Ureter (tissue), 1 donor: ENCODE data around the gene DENND10. TPM values are rescaled to one million over a fixed set of nuclear protein-coding genes. Genes with fewer than 3 reads are reported as not detected.
"Not testable (repeated sequence)": the region's sequence is repeated elsewhere in the genome, so short reads cannot be mapped to it uniquely, and the experiment has no call there.

ENCODE experiments used
- DNase-seq: peaks from one replicate; pipeline ENCODE4 v3.0.0-alpha.2; 2020; ENCODE audit warnings: low spot score
- total RNA-seq: library from RNA; stranded (reverse); gene quantifications from one replicate; pipeline ENCODE4 v1.2.4, GENCODE V29; 2023
- donor health status: DM: yes; HTN: yes; CAD: no.

The DENND10 gene
- total RNA-seq: 31.9 TPM

GRCh38 chr10:119103903-119104653, at the start of gene DENND10:
DENND10 (plus strand) TSS chr10:119104113; CDS start chr10:119104143, 30 bp downstream.
- DNase-seq: peak; percentile 85

GRCh38 chr10:119055472-119055871, 48.4 kb upstream of the DENND10 start:
- DNase-seq: no peak

- no peak for DNase-seq
Observed at GRCh38 chr10:119058010-119058409, 45.9 kb upstream of the DENND10 start.

- no peak for DNase-seq
Observed at GRCh38 chr10:119059557-119059956, 44.4 kb upstream of the DENND10 start.

GRCh38 chr10:119060107-119060506, 43.8 kb upstream of the DENND10 start:
- no peak for DNase-seq

- no peak for DNase-seq
Observed at GRCh38 chr10:119061352-119061751, 42.6 kb upstream of the DENND10 start.

- DNase-seq: no peak
Observed at GRCh38 chr10:119061926-119062325, 42.0 kb upstream of the DENND10 start.

- no peak for DNase-seq
Observed at GRCh38 chr10:119070395-119071165, 33.3 kb upstream of the DENND10 start.

- no peak for DNase-seq
Observed at GRCh38 chr10:119073584-119073983, 30.3 kb upstream of the DENND10 start.

- no peak for DNase-seq
Observed at GRCh38 chr10:119078422-119079179, 25.3 kb upstream of the DENND10 start.

- peak; percentile 76 for DNase-seq
Observed at GRCh38 chr10:119079599-119080520, 24.1 kb upstream of the DENND10 start.

- DNase-seq: peak; percentile 95
Observed at GRCh38 chr10:119080521-119081259, 23.2 kb upstream of the DENND10 start, which contains the start of gene EIF3A. EIF3A (minus strand) TSS chr10:119080817; CDS start chr10:119080676, 141 bp downstream.

- no peak for DNase-seq
Observed at GRCh38 chr10:119084896-119085295, 19.0 kb upstream of the DENND10 start.

GRCh38 chr10:119087271-119087882, 16.5 kb upstream of the DENND10 start:
- DNase-seq: no peak

- DNase-seq: no peak
Observed at GRCh38 chr10:119090026-119090795, 13.7 kb upstream of the DENND10 start.

GRCh38 chr10:119090968-119091367, 12.9 kb upstream of the DENND10 start:
- no peak for DNase-seq

GRCh38 chr10:119095640-119096039, 8.3 kb upstream of the DENND10 start:
- DNase-seq: no peak

- DNase-seq: not testable (repeated sequence)
Observed at GRCh38 chr10:119096641-119097415, 7.1 kb upstream of the DENND10 start.
